Coronary artery (tissue), 2 donors: Measurements from ENCODE around the gene MAST4.

Source experiments
- DNase-seq: peaks from one replicate; pipeline ENCODE4 v3.0.0-alpha.2; 2017; ENCODE audit warnings: low spot score
- H3K27ac ChIP-seq, 2 donors: fragments of 200-600 bp; sonication (generic); one replicate each; pipeline ENCODE4 v1.5.1; 2016 to 2019
- H3K4me3 ChIP-seq: fragments of 200-600 bp; sonication (generic); 2 replicates; pipeline ENCODE4 v1.5.1; 2016; ENCODE audit warnings: mild to moderate bottlenecking, moderate library complexity
- CTCF ChIP-seq: fragments of 200-600 bp; sonication (generic); IDR thresholded peaks from one replicate; pipeline ENCODE4 v1.5.1; 2019; ENCODE audit warnings: antibody characterized with exemption

The MAST4 gene

GRCh38 chr5:67029481-67029880 lies 433.3 kb downstream of the MAST4 start:
- H3K4me3 ChIP-seq = no peak overlapping the region
- DNase-seq = no peak
- H3K27ac ChIP-seq = no peak overlapping the region
- TF ChIP-seq CTCF = no peak

- Histone ChIP-seq H3K27ac (no peak overlapping the region), H3K4me3 (no peak overlapping the region)
- no peak for TF ChIP-seq CTCF
- no peak for DNase-seq
These were observed 434.3 kb downstream of the MAST4 start for GRCh38 chr5:67030289-67031056.

GRCh38 chr5:67031057-67031443 lies 434.9 kb downstream of the MAST4 start:
- no peak for DNase-seq
- H3K27ac ChIP-seq = no peak overlapping the region
- no peak for TF ChIP-seq CTCF
- no peak overlapping the region for H3K4me3 ChIP-seq

GRCh38 chr5:67031692-67032091 lies 435.5 kb downstream of the MAST4 start:
- DNase-seq = no peak
- H3K27ac ChIP-seq = no peak overlapping the region
- H3K4me3 ChIP-seq = no peak overlapping the region
- TF ChIP-seq CTCF = no peak

GRCh38 chr5:67032921-67033664 lies 436.9 kb downstream of the MAST4 start:
- Histone ChIP-seq H3K27ac (no peak overlapping the region), H3K4me3 (no peak overlapping the region)
- no peak for TF ChIP-seq CTCF
- no peak for DNase-seq

- no peak overlapping the region for H3K4me3 ChIP-seq
- no peak overlapping the region for H3K27ac ChIP-seq
- no peak for DNase-seq
- no peak for TF ChIP-seq CTCF
These were observed 437.9 kb downstream of the MAST4 start for GRCh38 chr5:67033880-67034651.
